Glomerular endothelial cell (primary cell): ENCODE data around the gene GAA. TPM values are rescaled to one million over a fixed set of nuclear protein-coding genes. Genes with fewer than 3 reads are reported as not detected.
"Not testable (repeated sequence)": the region's sequence is repeated elsewhere in the genome, so short reads cannot be mapped to it uniquely, and the experiment has no call there.

Source experiments
- DNase-seq: peaks from one replicate; pipeline ENCODE4 v3.0.0-alpha.2; 2011; ENCODE audit warnings: low read depth, low spot score; ENCODE audit errors: extremely low read depth
- total RNA-seq: library from RNA; depleted of rRNA; stranded (reverse); fragments of >200 nt; gene quantifications from 2 replicates; pipeline ENCODE4 v1.2.3, GENCODE V29; 2015

The GAA gene
- total RNA-seq, 1 donor from 2014 or later, result 166 TPM

DNA sequence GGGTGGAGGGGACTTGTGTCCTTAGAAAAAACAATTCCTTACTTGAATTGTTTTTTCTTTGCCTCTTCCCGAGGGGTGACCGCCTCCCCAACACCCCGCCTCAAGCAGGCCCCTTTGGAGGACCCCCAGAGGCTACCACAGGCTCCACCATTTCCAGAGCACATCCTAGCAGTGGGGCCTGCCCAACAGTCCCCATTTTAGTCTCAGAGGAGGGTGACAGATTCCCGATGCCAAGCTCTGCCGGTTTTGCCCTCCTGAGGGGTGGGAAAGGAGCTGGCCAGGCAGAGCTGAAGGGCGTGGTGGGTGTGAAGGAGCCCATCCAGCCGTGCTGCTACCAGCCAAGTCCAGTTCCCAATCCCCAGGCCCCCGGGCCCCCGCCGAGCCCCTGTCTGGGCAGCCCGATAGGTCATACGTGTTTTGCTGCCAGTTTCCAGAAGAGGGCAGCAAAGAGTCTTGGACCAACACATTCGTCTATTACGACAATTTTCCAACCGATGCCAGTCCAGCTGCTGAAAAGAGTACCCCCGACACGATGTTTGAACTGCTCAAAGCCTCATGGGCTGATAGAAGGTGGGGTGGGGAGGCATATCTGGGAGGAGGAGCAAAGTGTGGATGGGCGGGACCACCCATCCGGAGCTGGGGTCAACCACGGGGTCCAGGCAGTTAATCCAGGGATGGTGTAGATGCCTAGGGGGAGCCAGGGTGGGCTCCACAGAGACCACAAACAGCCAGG is 18.8 kb upstream of the GAA start:
- DNase-seq, result no peak

DNA sequence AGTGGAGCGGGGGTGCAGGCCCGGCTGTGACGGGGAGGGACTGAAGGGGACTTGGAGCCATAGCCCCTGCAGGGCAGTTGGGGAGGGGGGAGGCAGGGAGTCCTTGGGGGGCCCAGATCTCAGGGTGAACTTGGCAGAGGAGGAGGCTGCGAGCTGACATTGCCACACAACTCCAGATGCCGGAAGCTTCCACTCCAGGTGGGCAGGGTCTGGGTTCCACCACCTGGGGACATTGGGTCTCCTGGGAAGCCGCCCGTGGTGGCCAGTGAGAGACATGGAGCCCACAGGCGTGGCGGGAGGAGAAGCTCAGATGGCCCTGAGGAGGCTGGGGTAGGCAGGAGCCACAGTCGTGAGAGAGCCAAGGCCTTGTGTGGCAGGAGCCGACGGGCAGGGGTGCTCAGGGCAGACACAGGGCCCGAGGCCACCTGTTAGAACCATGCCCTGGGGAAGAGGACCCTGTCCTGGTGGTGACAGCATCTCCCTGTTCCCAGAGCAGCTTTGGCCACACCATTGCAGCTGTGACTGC is 18.2 kb upstream of the GAA start:
- DNase-seq, result no peak

DNA sequence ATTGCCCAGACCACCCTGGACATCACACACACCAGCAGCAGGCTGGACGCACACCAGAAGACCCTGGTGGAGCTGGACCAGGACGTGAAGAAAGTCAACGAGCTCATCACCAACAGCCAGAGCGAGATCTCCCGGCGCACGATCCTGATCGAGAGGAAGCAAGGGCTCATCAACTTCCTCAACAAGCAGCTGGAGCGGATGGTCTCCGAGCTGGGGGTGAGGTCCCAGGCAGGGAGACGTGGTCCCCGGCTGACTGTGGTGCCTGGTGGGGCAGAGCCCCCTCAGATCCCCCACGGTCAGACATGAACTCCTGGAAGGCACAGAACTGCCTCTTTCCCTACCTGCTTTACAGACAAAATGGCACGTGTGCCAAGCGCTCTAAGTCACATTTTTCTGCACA is 16.6 kb upstream of the GAA start:
- DNase-seq, result no peak

DNA sequence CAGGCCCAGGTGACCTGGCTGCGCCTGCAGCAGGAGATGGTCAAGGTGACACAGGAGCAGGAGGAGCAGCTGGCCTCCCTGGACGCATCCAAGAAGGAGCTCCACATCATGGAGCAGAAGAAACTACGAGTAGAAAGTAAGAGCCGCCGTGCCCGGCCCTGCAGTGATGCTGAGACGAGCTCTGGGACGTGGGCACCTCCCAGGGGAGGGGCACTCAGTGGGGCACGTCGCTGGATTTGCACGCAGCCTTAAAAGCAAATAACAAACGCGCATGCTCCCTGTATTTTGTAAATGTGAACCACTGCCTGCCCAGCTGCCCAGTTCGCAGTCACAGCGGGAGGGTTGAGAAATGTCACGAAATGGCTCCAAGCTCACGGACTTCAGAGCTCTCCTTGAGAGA is 15.3 kb upstream of the GAA start:
- DNase-seq, result no peak

DNA sequence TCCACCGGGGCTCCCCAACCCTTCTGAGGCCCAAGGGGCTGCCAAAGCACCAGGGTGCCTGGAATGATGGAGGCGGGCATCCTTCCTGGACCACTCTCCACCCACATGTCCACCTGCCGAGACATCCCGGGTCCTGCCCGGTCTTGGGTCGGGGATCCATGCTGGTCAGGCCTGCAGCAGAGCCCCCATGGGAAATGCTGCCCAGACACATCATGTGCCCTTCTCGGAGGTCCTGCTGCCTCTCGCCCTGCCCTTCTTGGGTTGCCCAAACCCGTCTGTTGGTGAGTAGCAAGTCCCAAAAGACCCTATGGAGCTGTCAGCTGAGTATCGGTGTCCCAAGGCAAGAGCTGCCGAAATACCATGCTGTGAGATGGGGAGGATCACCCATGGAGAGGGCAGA is 14.8 kb upstream of the GAA start:
- no peak for DNase-seq

DNA sequence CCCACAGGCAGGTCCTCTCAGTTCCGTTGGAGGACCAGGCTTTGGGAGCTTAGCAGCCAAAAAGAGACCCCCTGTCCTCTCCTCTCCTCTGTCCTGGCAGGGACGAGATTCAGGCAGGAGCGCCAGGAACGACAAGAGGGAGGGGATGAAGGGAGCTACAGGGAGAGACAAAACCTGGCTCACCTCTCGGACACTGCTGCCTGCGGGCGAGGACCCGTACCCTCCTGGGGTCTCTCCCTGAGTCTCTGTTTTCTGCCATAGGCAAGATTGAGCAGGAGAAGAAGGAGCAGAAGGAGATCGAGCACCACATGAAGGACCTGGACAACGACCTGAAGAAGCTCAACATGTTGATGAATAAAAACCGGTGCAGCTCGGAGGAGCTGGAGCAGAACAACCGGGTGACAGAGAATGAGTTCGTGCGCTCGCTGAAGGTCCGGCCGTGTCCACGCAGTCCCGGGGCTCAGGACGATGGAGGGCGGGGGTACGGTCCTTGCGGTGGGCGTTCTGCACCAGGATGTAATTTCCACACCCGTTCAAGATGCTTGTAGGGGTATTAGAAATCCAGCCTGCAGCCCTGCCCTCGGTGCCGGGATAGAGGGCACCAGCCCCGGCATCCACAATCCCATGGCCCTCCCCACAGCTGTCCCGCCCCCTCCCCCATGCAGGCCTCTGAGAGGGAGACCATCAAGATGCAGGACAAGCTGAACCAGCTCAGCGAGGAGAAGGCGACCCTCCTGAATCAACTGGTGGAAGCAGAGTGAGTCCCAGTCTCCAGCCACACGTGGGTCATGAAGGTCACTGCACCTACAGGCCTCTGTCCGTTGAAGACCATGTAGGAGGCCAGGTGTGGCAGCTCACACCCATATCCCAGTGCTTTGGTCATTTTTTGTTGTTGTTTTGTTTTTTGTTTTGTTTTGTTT is 13.8 kb upstream of the GAA start:
- DNase-seq, result no peak

DNA sequence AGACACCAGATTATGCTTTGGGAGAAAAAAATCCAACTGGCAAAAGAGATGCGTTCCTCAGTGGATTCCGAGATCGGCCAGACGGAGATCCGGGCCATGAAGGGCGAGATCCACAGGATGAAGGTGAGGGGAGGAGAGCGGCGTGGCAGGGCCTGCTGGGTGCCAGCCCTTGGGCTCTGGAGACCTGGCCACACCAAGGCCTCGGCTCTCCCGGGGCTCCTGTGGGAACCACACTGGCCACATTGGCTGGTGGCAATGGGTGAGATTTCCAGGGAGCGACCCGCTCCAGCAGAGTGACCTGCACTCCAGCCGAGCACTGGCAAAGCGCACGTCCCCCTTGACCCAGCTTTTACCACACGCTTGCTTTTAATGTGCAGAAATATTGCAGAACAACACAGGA is 11.6 kb upstream of the GAA start:
- no peak for DNase-seq

DNA sequence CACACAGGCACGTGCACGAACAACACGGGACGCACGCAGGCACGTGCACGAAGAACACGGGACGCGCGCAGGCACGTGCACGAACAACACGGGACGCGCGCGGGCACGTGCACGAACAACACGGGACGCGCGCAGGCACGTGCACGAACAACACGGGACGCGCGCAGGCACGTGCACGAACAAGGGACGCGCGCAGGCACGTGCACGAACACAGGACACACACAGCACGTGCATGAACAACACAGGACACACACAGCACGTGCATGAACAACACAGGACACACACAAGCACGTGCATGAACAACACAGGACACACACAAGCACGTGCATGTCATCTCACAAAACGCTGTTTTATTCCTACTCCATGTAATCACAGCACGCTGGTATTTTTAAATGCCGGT is 11.2 kb upstream of the GAA start:
- not testable (repeated sequence) for DNase-seq

DNA sequence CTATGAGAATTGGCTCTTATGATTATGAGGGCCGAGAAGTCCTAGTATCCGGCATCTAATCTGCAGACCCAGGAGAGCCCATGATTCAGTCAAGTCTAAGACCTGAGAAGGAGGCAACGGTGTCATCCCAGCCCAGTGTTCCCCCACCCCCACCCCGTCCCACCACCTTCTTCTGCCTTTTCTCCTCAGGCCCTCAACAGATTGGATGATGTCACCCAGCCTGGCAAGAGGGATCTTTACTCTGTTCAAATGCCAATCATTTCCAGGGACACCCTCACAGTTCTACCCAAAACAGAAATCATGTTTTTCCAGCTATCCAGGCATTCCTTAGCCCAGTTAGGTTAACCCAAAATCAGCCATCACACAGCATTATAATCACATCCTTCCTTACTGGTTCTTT is 10.0 kb upstream of the GAA start:
- no peak for DNase-seq

DNA sequence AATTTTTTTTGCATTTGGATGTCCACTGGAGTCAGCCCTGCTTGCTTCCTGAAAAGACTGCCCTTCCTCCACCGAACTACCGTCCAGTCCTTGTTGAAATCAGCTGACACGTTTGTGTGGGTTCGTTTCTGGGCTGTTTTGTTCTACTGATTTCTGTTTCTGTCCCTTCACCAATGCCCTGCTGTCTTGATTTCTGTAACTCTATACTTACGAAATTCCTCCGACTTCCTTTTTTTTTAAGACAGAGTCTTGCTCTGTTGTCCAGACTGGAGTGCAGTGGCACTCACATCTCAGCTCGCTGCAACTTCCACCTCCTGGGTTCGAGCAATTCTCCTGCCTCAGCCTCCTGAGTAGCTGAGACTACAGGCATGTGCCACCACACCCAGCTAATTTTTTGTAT is 8.4 kb upstream of the GAA start:
- no peak for DNase-seq

DNA sequence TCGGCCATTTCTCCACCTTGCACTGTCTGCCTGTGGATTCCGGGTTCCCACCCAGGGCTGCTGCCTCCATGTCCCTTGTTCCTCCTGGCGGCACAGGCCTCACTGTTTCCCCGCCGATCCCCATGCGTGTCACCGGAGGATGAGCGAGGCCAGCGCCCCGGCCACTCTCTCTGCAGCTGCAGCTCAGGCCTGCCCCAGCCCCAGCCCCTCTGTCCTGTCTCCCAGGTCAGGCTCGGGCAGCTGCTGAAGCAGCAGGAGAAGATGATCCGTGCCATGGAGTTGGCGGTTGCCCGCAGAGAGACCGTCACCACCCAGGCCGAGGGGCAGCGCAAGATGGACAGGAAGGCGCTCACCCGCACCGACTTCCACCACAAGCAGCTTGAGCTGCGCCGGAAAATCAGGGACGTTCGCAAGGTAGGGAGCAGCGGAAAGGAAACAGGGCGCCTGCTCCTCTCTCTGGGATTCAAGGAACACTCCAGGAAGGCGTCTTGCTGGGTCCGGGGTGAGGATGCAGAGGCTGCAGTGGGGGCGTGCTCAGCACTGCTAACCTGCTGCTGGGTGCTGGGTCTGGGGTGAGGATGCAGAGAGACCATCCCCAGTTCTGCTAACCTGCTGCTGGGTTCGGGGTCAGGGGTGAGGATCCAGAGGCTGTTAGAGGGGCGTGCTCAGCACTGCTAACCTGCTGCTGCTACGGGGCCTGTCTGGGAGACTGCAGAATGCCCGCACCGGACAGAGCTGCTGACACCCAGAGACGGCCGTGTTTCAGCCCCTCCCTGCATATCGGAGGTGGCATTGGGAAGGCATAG is 6.1 kb upstream of the GAA start:
- no peak for DNase-seq

DNA sequence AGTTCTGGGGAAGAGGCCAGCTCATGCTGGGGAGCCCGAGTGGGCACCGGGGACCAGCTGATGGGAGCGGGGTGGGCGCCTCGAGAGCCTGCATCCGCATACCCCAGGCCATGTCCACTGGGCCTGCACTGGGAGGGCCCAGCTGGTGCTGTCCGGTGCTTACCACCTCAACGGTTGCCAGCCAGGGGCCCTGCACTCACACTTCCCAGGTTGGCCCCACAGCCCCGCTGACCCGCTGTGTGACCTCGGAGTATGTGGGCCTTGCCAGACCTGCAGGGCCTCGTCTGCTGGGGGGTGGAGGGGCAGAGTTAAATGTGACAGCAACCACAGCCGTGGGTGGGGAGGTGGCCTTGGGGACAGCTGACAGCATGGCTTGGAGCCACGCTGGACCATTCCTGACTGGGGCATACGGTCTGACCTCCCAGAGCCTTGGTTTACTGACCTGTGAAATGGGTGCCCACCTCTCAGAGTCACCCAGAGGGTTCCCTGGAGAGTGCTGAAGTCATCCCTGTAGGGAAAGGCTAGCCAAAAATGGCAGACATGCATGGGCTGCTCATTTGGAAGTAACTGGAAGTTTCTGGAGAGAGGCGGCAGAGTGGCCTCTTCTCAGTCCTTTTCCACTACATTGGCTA is 5.4 kb upstream of the GAA start:
- DNase-seq, result no peak

DNA sequence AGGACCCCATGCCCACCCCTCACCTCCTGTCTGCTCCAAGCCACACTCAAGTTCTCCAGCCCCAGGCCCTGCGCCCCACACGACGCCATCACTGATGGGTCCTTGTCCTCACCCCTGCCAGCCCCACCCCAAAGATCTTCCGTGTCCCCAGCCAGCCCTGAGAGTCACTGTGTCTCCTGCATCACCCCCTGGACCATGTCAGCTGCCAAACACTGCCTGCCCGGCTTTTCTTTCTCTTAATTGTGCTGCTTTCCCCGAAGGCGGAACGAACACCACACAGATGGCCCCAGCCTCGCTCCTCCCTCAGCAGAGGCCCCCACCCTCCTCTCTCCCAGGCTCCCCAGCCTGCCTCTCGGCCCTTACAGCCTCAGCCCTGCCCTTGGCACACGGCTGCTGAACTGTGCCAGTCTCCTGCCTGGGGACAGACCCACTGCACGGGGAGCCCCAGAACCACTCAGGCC is 4.8 kb upstream of the GAA start:
- no peak for DNase-seq

DNA sequence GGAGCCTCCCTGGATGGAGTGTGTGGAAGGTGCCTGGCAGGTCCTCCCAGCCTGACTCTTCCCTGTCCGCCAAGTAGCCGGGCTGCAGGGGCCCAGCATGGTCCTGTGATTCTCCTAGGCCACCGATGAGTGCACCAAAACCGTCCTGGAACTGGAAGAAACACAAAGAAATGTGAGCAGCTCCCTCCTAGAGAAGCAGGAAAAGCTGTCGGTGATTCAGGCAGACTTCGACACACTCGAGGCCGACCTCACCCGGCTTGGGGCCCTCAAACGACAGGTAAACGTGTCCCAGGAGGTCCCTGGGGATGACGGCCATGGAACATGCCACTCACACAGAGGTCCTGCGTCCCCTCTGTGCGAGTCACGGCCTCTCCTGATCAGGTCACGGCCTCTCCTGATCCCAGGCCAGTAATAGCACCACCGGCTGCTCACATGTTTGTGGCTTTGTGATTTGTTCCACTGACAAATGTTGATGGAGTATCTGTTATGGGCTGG is 4.2 kb upstream of the GAA start:
- DNase-seq, result no peak

DNA sequence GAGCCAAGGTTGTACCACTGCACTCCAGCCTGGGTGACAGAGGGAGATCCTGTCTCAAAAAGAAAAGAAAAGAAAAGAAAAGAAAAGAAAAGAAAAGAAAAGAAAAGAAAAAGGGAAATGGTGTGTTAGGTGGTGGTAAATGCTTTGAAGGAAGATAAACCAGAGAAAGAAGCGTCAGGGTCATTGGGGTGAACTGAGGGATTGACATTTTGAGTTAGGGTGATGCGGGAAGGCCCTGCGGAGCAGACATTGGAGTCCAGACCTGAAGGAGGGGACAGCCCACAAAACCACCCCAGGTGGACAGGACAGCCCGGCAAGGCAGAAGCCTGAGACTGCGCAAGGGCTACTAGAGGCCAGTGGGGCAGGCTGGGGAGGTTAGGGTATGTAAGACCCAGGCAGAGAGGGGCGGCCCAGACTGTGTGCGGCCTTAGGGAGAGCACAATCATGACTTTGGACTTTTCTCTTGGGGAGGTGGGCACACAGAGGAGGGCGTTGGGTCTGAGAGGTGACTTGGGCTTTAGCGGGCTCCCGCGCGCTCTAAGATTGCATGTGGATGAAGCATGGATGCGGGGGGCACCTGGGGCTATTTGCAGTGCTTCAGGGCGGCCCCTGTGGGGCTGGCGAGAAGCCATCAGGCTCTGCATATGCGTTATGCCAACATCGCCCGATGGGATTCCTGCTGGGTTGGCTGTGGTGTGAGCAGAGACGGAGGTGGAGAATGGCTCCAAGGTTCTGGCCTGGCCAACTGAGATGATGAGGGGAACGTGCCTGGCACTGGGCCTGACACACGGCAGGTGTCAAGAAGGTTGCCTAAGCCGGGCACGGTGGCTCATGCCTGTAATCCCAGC is 3.3 kb upstream of the GAA start:
- DNase-seq, result no peak

DNA sequence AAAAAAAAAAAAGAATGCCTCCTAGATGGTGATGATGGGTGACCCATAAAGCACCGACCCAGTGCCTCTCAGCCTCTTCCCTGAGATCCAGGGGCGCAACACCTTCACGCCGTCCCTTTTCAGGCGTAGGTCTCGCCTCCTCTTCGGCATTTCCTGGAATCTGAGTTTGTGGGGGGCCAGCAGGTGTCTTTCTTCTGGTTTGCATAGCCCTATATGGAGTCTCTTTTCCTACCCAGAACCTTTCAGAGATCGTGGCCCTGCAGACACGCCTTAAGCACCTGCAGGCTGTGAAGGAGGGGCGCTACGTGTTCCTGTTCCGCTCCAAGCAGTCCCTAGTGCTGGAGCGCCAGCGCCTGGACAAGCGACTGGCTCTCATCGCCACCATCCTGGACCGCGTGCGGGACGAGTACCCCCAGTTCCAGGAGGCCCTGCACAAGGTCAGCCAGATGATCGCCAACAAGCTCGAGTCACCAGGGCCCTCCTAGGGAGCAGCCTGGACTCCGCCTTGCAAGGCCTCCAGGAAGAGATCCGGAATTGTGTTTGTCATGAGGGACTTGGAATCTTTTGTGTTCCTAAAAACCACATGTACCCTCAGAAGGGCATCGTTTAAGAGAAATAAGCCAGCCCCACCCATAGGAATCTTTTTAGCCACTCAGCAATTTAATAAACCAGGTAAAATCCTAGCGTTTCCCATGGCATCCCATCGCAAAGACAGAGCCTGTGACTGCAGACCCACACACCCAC is 1.9 kb upstream of the GAA start:
- no peak for DNase-seq

DNA sequence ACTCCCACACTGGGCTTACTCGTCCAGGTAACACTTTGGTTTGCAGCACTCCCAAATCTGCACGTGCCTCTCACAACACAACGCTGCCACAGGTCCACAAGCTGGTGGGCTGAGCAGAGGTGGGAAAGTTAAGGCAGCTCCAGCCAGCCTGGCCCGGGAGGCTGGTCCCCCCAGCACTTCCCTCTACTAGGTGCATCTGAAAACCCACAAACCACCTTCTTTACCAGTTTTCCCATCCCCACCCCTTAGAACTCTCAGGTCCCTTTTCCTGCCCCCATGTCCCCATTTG is 1.4 kb upstream of the GAA start:
- DNase-seq, result no peak

DNA sequence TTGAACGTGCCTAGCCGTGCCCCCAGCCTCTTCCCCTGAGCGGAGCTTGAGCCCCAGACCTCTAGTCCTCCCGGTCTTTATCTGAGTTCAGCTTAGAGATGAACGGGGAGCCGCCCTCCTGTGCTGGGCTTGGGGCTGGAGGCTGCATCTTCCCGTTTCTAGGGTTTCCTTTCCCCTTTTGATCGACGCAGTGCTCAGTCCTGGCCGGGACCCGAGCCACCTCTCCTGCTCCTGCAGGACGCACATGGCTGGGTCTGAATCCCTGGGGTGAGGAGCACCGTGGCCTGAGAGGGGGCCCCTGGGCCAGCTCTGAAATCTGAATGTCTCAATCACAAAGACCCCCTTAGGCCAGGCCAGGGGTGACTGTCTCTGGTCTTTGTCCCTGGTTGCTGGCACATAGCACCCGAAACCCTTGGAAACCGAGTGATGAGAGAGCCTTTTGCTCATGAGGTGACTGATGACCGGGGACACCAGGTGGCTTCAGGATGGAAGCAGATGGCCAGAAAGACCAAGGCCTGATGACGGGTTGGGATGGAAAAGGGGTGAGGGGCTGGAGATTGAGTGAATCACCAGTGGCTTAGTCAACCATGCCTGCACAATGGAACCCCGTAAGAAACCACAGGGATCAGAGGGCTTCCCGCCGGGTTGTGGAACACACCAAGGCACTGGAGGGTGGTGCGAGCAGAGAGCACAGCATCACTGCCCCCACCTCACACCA is 724 bp downstream of the GAA start:
- DNase-seq, result no peak
